MM.1S (cell line): Measurements from ENCODE around the gene SYAP1.

Source experiments
- EZH2 ChIP-seq: fragments of 300-600 bp; sonication (generic); optimal IDR thresholded peaks from 2 replicates; pipeline ENCODE3; 2017; ENCODE audit warnings: low read depth, mild to moderate bottlenecking, antibody characterized with exemption, low read length, mixed read lengths
- EZH2phosphoT487 ChIP-seq: fragments of 300-600 bp; sonication (generic); IDR thresholded peaks from 2 replicates; pipeline ENCODE4 v1.6.1; 2018; ENCODE audit warnings: antibody characterized with exemption, low read length
- TF ChIP-seq, protein P1 (sequence below): fragments of 300-600 bp; sonication (generic); IDR thresholded peaks from 2 replicates; pipeline ENCODE4 v1.5.1; 2016; ENCODE audit warnings: antibody characterized with exemption, low read length, mixed read lengths

DNA sequence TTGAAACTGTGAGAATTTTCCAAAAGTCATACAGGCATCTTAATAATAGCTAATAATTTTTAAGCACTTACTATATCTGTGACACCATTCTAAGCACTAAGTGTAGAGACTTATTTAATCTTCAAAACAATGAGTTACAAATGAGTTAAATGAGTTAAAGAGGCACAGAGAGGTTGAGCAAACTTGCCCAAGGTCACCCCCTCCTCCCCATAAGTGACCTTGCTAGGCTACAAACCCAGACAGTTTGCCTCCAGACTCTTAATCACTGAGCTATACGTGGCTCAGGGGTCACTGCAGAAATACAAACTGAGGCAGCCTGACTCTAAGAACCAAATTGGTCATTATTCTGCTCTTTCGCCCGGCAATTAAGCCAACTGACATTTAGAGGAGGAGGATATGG is 22.5 kb upstream of the SYAP1 start:
- TF ChIP-seq, protein P1, sequence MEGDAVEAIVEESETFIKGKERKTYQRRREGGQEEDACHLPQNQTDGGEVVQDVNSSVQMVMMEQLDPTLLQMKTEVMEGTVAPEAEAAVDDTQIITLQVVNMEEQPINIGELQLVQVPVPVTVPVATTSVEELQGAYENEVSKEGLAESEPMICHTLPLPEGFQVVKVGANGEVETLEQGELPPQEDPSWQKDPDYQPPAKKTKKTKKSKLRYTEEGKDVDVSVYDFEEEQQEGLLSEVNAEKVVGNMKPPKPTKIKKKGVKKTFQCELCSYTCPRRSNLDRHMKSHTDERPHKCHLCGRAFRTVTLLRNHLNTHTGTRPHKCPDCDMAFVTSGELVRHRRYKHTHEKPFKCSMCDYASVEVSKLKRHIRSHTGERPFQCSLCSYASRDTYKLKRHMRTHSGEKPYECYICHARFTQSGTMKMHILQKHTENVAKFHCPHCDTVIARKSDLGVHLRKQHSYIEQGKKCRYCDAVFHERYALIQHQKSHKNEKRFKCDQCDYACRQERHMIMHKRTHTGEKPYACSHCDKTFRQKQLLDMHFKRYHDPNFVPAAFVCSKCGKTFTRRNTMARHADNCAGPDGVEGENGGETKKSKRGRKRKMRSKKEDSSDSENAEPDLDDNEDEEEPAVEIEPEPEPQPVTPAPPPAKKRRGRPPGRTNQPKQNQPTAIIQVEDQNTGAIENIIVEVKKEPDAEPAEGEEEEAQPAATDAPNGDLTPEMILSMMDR: no peak
- TF ChIP-seq EZH2 (no peak), EZH2phosphoT487 (no peak)
